HG02885 (cell line): ENCODE results near the gene SUFU.

Source experiments
- ATAC-seq: cut with Tn5 transposase; IDR thresholded peaks from one replicate; pipeline ENCODE4 v1.9.1; 2021; ENCODE audit warnings: mild to moderate bottlenecking; ENCODE audit not compliant: unreplicated experiment, poor library complexity

The SUFU gene

GRCh38 chr10:102678842-102679289, 175.1 kb downstream of the SUFU start:
- no peak for ATAC-seq

- ATAC-seq, result no peak
These were observed 175.8 kb downstream of the SUFU start for GRCh38 chr10:102679596-102679995.

GRCh38 chr10:102681696-102682095, 177.9 kb downstream of the SUFU start:
- no peak for ATAC-seq

- ATAC-seq, result no peak
These were observed 178.6 kb downstream of the SUFU start for GRCh38 chr10:102682416-102682815.

GRCh38 chr10:102682981-102683380, 179.2 kb downstream of the SUFU start:
- ATAC-seq, result no peak
